GM19043 (cell line): ENCODE data around the gene CPE.

Experiments
- ATAC-seq: cut with Tn5 transposase; IDR thresholded peaks from one replicate; pipeline ENCODE4 v1.9.1; 2021; ENCODE audit warnings: low read depth; ENCODE audit not compliant: unreplicated experiment

CPE gene

DNA sequence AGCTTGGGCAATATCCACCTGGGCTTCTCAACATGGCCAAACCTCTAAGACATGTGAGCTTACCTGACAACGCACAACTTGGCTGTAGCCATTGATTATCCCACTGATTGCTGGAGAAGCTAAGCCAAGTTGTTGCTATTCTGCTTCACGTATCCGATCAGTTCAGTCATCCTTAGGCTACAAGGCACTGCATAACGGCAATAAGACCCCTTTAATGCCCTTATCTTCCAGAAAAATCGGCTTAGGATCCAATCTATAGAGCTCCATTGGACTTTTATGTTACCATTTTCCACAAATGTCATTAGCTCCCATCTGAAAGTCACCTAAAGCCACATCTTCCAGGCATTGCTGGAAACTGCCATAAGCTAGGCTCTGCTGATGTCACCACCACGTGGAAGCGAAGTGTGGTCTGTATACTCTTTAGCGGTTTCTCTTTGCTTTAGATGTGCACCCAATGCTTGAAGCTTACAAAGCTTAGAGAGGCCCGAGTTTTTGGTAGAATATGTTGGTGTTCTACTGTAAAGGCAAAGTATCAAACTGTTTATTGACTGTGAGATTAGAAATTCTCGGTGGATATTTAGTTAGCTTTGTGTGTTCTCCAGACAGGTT is 163.1 kb downstream of the CPE start:
- no peak for ATAC-seq

- ATAC-seq, result no peak
These were observed 163.7 kb downstream of the CPE start for GRCh38 chr4:165542476-165542875.
